Stimulated activated effector memory CD8-positive, alpha-beta T cell treated with anti-CD3 and anti-CD28 coated beads, Interleukin-12 subunit alpha, Interleukin-12 subunit beta, amount 100 ng/mL, for 72 hours (primary cell): ENCODE measurements around the gene TASOR.
"Not testable (repeated sequence)": the region's sequence is repeated elsewhere in the genome, so short reads cannot be mapped to it uniquely, and the experiment has no call there.

Source experiments
- ATAC-seq: fragments of 150-1000 bp; cut with Tn5 transposase; 2 replicates; pipeline ENCODE4 v1.10.0; 2021
- DNase-seq, 2 donors: peaks; one replicate each; pipeline ENCODE4 v3.0.0; 2021 to 2022; ENCODE audit warnings: low spot score in 2 of 2
- H3K27ac Mint-ChIP-seq: one replicate; pipeline ENCODE4 v1.8.0; 2022; ENCODE audit warnings: mild to moderate bottlenecking, mixed read lengths
- H3K36me3 Mint-ChIP-seq: one replicate; pipeline ENCODE4 v1.8.0; 2022; ENCODE audit warnings: mild to moderate bottlenecking, mixed read lengths
- H3K4me1 Mint-ChIP-seq: one replicate; pipeline ENCODE4 v1.8.0; 2022; ENCODE audit warnings: mixed read lengths
- H3K4me3 Mint-ChIP-seq: one replicate; pipeline ENCODE4 v1.8.0; 2022; ENCODE audit warnings: mild to moderate bottlenecking, mixed read lengths
- H3K9me3 Mint-ChIP-seq: one replicate; pipeline ENCODE4 v1.8.0; 2022; ENCODE audit warnings: mixed read lengths

TASOR gene

DNA sequence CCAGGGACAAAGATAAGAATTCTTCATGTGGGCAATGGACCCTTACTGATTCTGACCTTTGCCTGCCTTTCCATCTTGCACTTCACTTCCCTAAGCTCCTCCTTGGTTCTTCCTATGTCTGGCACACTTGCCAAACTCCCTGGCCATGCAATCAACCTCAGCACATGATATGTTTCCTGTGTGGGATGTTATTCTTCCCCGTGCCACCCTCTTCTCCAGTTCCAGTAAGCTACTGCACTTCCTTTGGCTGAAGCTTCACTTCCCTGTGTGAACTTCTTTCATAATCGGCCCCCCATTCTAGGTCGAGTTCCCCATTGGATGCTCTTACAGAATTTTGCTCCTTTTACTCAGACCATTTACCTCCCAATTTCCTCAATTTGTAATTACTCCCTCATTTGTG lies 10.7 kb upstream of the TASOR start:
- ATAC-seq: no peak
- peak overlapping the region; percentile 50 for H3K4me3 Mint-ChIP-seq
- H3K27ac Mint-ChIP-seq: no peak overlapping the region
- H3K36me3 Mint-ChIP-seq: no peaks in the 10 kb centered on the region
- H3K9me3 Mint-ChIP-seq: no peaks in the 10 kb centered on the region
- peaks cover 34% of the 10 kb centered on the region for H3K4me1 Mint-ChIP-seq
- DNase-seq: no peak

DNA sequence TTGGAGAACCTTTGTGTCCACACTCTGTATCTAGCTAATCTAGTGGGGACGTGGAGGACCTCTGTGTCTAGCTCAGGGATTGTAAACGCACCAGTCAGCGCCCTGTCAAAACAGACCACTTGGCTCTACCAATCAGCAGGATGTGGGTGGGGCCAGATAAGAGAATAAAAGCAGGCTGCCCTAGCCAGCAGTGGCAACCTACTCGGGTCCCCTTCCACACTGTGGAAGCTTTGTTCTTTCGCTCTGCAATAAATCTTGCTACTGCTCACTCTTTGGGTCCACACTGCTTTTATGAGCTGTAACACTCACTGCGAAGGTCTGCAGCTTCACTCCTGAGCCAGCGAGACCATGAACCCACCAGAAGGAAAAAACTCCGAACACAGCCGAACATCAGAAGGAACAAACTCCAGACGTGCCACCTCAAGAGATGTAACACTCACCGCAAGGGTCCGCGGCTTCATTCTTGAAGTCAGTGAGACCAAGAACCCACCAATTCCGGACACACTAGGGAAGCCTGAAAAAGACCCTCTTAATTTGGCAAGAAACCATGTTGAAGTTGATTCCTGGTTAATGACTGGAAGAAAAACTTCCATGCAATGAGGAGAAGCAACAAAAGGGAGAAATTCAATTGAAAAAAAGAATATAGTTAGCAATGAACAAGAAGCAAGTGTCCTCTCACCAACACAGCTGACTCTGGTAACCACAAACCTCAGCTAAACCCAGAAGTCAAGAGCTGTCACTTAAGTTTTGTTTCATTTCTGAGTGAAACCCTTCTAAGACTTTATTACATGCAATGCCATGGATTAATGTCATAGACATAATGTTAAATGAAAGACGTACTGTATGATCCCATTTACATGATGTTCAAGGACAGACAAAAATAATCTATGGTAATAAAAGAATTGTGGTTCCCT lies 9.7 kb upstream of the TASOR start:
- H3K36me3 Mint-ChIP-seq, H3K9me3 Mint-ChIP-seq, DNase-seq: not testable (repeated sequence)
- Mint-ChIP-seq H3K4me1 (peaks cover 34% of the 10 kb centered on the region), H3K4me3 (peak overlapping the region; percentile 50), H3K27ac (peak overlapping the region; percentile 61)
- ATAC-seq: peak; percentile 92

DNA sequence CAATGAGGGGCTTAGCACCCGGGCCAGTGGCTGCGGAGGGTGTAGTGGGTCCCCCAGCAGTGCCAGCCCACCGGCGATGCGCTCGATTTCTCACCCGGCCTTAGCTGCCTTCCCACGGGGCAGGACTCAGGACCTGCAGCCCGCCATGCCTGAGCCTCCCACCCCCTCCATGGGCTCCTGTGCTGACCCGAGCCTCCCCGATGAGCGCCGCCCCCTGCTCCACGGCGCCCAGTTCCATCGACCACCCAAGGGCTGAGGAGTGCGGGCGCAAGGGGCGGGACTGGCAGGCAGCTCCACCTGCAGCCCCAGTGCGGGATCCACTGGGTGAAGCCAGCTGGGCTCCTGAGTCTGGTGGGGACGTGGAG lies 8.9 kb upstream of the TASOR start:
- DNase-seq, H3K36me3 Mint-ChIP-seq, H3K9me3 Mint-ChIP-seq, H3K27ac Mint-ChIP-seq, ATAC-seq: not testable (repeated sequence)
- peaks cover 34% of the 10 kb centered on the region for H3K4me1 Mint-ChIP-seq
- peak overlapping the region; percentile 50 for H3K4me3 Mint-ChIP-seq

DNA sequence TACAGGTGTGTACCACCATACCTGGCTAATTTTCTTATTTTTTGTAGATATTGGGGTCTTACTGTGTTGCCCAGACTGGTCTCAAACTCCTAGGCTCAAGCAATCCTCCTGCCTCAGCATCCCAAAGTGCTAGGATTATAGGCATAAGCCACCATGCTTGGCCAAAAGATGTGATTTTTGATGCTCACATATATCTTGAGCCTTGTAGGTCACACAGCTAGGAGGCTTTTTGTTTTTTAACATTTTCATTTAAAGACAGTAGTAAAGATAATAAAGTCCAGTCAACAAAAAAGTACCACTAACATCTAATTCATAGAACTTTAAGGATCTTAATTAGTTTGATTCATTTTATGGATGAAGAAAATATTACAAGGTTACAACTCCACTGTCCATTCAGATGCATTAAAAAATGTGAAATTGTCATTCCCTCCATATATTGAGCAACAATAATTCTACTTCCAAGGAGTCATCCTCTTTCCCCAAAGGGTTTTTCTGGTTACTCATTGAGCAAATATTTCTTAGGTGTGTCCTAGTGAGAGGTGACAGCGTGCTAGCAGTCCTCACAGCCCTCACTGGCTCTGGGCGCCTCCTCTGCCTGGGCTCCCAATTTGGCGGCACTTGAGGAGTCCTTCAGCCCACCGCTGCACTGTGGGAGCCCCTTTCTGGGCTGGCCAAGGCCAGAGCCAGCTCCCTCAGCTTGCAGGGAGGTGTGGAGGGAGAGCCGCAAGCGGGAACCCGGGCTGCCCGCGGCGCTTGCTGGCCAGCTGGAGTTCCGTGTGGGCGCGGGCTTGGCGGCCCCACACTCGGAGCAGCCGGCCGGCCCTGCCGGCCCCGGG lies 8.3 kb upstream of the TASOR start:
- H3K9me3 Mint-ChIP-seq: no peaks in the 10 kb centered on the region
- H3K27ac Mint-ChIP-seq: no peak overlapping the region
- H3K36me3 Mint-ChIP-seq: no peaks in the 10 kb centered on the region
- DNase-seq: no peak
- H3K4me1 Mint-ChIP-seq: peaks cover 34% of the 10 kb centered on the region
- H3K4me3 Mint-ChIP-seq: no peak overlapping the region
- ATAC-seq: no peak

DNA sequence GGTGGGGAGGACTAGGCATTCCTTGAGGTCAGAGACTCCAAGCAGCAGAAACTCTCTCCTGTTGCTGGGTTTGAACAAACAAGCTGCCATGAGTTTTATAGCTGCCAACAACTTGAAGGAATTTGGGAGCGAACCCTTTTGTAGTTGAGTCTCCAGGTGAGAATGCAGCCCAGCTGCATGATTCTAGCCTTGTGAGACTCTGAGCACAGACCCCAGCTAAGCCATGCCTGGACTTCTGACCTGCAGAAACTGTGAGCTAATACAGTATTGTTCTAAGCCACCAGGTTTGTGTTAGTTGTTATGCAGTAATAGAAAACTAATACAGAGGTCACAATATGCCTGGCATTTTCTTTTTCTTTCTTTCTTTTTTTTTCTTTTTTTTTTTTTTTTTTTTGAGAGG lies 6.2 kb upstream of the TASOR start:
- no peak overlapping the region for H3K27ac Mint-ChIP-seq
- H3K36me3 Mint-ChIP-seq: peaks cover 3% of the 10 kb centered on the region
- ATAC-seq: no peak
- H3K4me3 Mint-ChIP-seq: no peak overlapping the region
- no peaks in the 10 kb centered on the region for H3K9me3 Mint-ChIP-seq
- peaks cover 19% of the 10 kb centered on the region for H3K4me1 Mint-ChIP-seq
- DNase-seq: no peak

DNA sequence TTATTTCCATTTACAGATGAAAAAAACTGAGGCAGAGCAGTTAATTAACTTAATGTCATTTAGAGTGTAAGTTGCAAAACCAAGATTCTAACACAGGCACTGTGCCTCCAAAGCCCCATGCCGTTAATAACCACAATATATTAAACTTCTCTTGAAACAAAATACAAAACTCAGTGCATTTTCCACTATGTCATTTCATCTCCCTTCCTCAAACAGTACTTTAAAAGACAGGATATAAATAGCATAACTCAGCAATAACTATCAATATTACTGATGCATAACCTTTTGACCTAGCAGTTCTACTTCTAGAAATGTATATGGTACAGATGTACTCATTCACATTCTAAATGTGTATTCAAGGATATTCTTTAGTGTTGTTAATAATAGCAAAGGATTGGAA lies 5.1 kb upstream of the TASOR start:
- ATAC-seq: no peak

DNA sequence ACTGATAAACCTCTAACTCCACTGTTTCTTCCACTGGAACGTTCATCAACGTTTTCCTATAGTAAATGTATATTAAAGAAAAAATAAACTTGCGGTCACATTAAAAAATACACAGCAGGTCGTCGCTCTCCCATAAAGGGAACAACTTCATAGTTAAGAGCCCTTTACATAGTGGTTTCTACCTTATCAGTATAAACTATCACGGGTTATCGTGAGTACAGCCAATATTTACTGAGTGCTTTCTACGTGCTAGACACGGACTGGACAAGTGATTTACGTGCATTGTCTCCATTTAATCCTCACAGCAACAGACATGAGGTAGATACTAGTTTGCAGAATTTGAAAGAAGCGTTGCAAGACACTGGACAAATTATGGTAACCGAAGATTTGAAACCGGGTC lies 964 bp upstream of the TASOR start:
- H3K4me1 Mint-ChIP-seq: peaks cover 14% of the 10 kb centered on the region
- no peak for ATAC-seq
- H3K27ac Mint-ChIP-seq: peak overlapping the region; percentile 98

More for the DNA sequence above, 5.1 kb upstream of the TASOR start:
- H3K9me3 Mint-ChIP-seq: no peaks in the 10 kb centered on the region
- DNase-seq: no peak
- H3K36me3 Mint-ChIP-seq: peaks cover 11% of the 10 kb centered on the region
- peaks cover 8% of the 10 kb centered on the region for H3K4me1 Mint-ChIP-seq
- no peak overlapping the region for H3K4me3 Mint-ChIP-seq
- H3K27ac Mint-ChIP-seq: no peak overlapping the region

DNA sequence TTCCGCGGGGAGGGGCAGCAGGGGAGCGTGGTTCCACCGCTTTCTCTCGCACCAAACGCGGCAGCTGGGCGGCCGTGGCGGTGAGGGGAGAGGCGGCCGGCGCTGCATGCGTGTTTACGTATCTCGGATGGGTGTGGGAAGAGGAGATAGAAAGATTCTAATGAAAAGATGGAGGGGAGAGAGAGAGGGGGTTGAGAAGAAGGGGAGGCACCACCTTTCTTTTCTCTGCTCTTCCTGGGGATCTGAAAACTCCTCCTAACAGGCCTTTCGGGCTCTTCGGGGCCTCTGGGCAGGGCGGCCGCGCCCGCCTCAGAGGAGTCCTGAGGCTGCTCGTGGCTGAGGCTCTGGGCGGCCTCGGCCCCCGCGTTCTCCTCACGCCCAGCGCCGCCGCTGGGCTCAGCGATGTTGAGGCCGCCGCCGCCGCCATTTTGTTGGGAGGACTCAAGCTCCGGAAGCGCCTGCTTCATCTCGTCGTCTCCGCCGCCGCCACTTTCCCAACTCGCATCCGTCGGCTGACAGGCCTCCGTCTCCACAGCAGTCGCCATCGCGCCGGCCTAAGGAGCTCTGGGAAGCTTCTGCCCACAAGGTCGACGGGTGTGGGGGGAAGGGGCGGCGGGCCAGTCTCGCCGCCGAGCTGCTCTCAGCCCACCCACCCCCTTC lies 473 bp downstream of the TASOR start:
- peaks cover 57% of the 10 kb centered on the region for H3K36me3 Mint-ChIP-seq
- ATAC-seq (peak; percentile 87), DNase-seq (peak; percentile 69 to 89)
- H3K4me1 Mint-ChIP-seq: peaks cover 28% of the 10 kb centered on the region
- H3K4me3 Mint-ChIP-seq: peak overlapping the region; percentile 93
- H3K9me3 Mint-ChIP-seq: no peaks in the 10 kb centered on the region
- H3K27ac Mint-ChIP-seq: peak overlapping the region; percentile 98

More for the DNA sequence above, 964 bp upstream of the TASOR start:
- H3K9me3 Mint-ChIP-seq: no peaks in the 10 kb centered on the region
- H3K36me3 Mint-ChIP-seq: peaks cover 43% of the 10 kb centered on the region
- peak overlapping the region; percentile 93 for H3K4me3 Mint-ChIP-seq
- DNase-seq: no peak

DNA sequence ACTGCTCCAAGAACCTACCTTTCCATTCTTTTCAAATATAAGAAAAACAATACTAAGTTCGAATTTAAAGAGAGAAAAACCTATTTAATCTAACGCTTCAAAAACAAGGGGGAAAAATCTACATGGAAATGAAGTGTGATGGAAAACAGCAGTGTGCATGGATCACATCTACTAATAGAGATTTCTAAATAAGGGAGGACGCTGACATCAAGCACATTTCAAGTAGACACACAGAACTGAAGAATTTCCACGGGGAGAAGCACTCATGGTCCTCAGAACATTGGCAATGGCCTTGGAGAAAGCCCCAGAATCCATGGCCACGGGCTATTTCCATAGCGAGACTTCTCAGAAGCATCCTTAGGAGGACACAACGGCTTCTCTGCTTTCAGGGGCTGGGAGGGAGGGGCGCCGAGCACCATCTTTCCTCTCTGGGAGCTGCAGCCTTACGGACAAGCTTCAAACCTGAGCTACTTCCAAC lies 1.0 kb downstream of the TASOR start:
- Mint-ChIP-seq H3K27ac (peak overlapping the region; percentile 98), H3K9me3 (no peaks in the 10 kb centered on the region), H3K36me3 (peaks cover 60% of the 10 kb centered on the region), H3K4me1 (peaks cover 33% of the 10 kb centered on the region), H3K4me3 (peak overlapping the region; percentile 93)
- no peak for DNase-seq
- no peak for ATAC-seq

DNA sequence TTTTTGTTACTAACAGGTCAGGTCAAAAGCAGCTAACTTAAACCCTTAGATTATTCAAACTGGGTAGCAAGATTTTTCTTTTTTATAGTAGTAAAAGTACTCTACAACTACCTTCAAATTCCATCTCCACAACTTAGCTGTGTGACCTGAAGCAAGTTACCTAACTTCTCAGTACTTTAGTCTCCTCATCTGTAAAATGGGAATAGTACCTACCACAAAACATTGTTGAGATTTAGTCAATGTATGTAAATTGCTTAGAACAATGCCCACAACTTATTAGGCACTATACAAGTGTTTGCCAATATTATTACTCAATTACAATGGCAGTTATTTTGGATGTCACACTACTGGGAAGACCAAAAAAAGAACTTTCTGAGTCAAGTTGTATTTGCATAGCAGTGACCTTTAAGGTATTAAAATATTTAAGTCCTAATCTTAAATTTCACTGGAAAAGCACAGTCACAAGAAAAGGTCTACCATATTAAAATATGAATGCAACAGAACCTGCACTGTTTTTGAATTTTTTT lies 2.9 kb downstream of the TASOR start:
- DNase-seq (no peak), ATAC-seq (no peak)
- Mint-ChIP-seq H3K27ac (no peak overlapping the region), H3K4me1 (peaks cover 41% of the 10 kb centered on the region), H3K36me3 (peaks cover 60% of the 10 kb centered on the region), H3K9me3 (no peaks in the 10 kb centered on the region), H3K4me3 (no peak overlapping the region)

DNA sequence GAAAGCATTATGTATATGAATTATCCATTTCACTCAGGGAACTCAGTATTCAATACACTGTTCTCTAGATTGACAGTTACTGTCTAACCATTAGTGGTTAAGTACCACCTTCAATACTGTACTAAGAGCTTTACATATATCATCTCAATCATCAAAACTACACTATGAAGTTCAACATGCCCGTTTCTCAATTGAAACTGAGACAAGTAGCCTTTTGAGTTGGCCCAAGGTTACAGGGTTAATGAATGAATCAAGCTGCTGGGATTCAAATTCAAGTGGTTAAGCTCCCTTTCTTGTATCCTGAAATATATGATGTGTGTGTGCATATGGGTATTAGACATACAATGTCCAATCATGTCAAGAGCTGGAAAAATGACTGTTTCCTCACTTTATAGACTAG lies 5.8 kb downstream of the TASOR start:
- H3K9me3 Mint-ChIP-seq: no peaks in the 10 kb centered on the region
- no peak for DNase-seq
- peak; percentile 97 for ATAC-seq
- H3K36me3 Mint-ChIP-seq: peaks cover 74% of the 10 kb centered on the region
- H3K4me1 Mint-ChIP-seq: peaks cover 41% of the 10 kb centered on the region
- H3K4me3 Mint-ChIP-seq: peak overlapping the region; percentile 38
- H3K27ac Mint-ChIP-seq: peak overlapping the region; percentile 21

DNA sequence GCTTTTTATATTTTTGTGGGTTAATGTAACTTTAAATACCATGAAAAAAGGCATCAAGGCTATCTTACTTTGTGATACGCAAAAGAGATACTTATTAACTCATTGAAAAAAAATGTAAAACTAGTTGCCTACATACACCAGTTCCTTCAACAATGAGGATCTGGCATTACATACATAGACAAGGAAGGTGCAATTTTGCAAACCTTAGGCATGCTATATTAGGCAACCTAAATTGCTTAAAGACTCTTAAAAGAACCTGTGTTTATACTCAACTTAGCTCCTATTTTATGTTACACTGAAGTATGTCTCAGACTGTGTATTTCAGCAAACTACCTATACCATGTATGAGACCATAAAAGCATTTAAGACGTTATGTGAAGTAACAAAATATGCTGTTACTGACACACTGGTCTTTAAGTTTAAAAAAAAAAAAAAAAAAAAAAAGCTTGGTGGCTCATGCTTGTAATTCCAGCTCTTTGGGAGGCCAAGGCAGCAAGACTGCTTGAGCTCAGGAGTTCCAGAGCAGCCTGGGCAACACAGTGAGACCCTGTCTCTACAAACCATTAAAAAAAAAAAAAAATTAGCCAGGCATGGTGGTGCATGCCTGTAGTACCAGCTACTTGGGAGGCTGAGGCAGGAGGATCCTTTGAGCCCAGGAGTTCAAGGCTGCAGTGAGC lies 9.1 kb downstream of the TASOR start:
- no peak overlapping the region for H3K27ac Mint-ChIP-seq

DNA sequence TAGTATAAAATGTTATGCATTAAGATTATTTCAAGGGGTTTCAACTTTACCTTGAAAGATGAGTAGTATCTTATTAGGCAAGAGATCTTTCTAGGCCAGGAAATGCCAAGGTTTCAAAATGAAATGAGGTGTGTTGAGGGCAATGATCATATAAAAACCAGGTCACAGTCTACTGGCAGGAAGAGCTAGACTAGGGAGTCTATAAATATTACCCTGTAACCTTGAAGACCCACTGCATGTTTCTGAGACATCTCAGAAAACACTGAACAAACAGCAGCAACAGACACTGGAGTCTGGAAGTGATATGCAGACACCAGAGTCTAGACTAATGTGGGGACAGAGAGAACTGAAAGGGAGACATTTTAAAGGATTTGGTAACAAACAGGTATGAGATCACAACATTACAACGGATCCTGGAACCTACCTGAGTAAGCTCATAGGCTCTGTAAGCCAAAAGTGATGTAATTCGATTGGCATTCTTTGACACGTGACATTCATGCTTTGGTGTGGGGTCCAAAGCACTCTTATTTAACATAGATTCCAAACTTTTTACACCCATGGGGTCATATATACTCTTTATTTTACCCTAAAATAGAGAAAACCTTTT lies 15.0 kb downstream of the TASOR start:
- ATAC-seq: peak; percentile 57
- peak overlapping the region; percentile 80 for H3K27ac Mint-ChIP-seq
- peaks cover 100% of the 10 kb centered on the region for H3K36me3 Mint-ChIP-seq
- H3K4me3 Mint-ChIP-seq: no peak overlapping the region
- H3K4me1 Mint-ChIP-seq: peaks cover 14% of the 10 kb centered on the region
- DNase-seq: no peak
- H3K9me3 Mint-ChIP-seq: no peaks in the 10 kb centered on the region

More for the DNA sequence above, 9.1 kb downstream of the TASOR start:
- DNase-seq: no peak
- no peaks in the 10 kb centered on the region for H3K9me3 Mint-ChIP-seq
- ATAC-seq: no peak
- H3K4me3 Mint-ChIP-seq: no peak overlapping the region
- peaks cover 78% of the 10 kb centered on the region for H3K36me3 Mint-ChIP-seq
- H3K4me1 Mint-ChIP-seq: peaks cover 25% of the 10 kb centered on the region

DNA sequence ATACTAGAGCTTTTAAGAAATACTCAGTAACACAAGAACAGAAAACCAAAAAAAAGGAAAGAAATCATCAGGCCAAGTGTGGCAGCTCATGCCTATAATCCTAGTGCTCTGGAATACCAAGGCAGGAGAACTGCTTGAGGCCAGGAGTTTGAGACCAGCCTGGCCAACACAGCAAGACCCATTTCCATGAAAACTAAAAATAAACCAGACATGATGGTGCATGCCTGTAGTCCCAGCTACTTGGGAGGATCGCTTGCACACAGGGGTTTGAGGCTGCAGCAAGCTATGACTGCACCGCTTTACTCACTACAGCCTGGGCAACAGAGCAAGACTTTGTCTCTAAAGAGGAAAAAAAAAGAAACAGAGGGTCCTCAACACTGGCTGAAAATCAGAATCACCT lies 18.2 kb downstream of the TASOR start:
- Mint-ChIP-seq H3K9me3 (no peaks in the 10 kb centered on the region), H3K4me1 (peaks cover 15% of the 10 kb centered on the region), H3K4me3 (no peak overlapping the region), H3K27ac (peak overlapping the region; percentile 30), H3K36me3 (peaks cover 100% of the 10 kb centered on the region)
- ATAC-seq (no peak), DNase-seq (no peak)
